Forelimb muscle (tissue), 1 donor: Measurements from ENCODE around the gene CDCP1. TPM values are rescaled to one million over a fixed set of nuclear protein-coding genes. Genes with fewer than 3 reads are reported as not detected.
"Not testable (repeated sequence)": the region's sequence is repeated elsewhere in the genome, so short reads cannot be mapped to it uniquely, and the experiment has no call there.

Experiments used
- DNase-seq: peaks from one replicate; pipeline ENCODE4 v3.0.0-alpha.2; 2013; ENCODE audit warnings: low read depth
- polyA plus RNA-seq: library from polyadenylated mRNA; unstranded; fragments of 120-200 nt; gene quantifications from one replicate; pipeline ENCODE4 v1.2.1, GENCODE V29; 2013; ENCODE audit not compliant: insufficient read length

Gene CDCP1
- polyA plus RNA-seq, 1 donor: 0.34 TPM

DNA sequence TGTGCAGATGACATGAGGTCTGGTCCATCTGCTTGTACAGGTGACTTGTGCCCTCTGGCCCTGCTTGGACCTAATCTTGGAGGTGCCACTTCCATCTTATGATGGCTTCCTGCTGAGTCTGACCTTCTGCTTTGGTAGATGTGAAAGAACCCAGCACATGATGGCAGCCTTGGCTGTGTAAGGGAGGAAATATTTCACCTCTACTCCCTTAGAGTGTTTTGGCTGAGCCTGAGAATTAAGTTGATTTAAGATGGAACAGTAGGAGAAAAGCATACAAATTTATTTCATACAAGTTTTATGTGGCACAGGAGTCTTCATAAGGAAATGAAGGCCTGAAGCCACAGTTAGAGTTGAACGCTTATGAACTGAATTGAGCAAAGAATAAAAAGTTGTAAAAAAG is 27.6 kb upstream of the CDCP1 start:
- no peak for DNase-seq

DNA sequence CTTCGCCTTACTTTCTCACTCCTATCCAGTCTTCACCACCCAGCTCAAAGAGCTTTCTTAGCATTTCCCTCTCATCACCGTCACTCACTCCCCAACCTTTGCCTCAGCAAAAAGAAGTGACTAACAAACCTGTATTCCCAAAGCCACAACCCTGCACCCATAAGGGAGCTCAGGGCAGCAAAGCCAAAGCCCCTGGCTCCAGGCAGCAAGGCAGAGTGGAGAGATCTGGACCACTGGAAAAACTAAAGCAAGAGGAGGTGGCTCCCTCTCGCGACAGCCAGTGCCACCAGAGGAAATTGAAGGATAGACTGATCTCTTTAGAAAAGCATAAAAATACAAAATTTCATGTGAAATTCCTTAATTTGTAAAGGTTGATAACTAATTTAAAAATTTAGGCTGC is 25.1 kb upstream of the CDCP1 start:
- DNase-seq: no peak

DNA sequence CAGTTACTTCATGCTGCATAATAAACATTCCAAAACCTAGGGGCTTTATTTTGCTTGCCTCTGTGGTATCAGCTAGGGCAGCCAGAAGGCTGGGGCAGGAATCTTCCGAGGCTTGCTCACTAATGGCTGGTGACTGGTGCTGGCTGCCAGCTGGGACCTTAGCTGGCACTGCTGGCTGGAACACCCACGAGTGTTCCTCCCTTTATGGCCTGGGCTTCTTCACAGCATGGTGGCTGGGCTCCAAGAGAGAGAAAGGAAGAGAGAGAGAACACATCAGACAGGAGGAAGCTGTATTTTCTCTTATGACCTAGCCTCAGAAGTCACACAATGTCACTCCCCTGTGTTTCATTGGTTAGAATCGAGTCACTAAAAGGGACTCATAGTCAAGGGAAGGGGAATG is 23.9 kb upstream of the CDCP1 start:
- DNase-seq: no peak

DNA sequence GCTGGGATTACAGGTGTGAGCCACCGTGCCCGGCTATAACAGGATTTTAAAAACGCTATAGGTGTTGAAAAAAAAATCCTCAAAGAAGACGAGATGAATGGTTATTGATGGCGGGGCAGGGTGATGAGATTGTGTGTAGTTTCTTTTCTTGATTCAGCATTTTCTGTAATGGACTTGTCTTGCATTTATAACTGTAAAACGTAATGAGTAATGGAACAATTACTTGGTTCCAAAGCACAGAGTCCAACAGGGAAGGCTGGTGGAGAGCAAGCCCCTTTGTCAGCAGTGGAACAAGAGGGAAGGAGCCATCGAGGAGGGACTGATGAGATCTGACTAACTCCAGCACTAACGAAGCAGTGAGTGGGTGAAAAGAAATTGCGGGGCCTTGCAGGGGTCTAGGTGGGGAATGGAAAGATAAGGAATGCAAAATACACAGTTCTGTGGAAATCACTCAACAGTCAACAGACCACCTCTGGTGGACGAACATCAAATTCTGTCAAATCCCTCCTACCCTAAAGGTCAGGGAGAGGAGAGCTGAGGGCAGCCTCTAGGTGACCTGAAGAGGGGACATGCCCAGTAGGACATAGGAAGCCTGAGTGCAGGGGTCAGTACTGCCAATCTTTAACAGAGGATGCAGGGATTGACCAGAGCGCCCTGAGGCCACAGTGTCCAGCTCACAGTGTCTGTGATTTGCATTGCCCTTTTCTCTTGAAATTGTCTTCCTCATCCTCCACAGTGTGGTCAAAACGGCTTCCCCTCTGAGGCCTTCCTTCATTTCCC is 23.1 kb upstream of the CDCP1 start:
- DNase-seq: no peak

DNA sequence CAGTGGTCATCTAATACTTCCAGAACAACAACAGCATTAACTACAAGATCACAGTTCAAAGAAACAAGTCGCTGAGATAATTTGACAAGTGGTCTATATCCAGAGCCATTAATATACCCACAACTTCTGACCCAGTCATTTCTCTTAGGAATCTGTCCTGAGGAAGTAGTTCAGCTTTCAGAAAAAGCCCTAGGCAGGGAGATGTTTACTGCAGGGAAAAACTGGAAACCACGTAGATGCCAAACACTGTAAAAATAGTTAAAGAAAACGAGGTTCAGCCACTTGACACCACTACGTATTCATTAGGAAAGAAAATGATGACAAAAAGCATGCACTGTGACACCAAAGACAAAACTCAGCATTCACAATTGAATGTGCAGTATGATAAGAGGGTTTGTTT is 22.3 kb upstream of the CDCP1 start:
- DNase-seq: no peak

DNA sequence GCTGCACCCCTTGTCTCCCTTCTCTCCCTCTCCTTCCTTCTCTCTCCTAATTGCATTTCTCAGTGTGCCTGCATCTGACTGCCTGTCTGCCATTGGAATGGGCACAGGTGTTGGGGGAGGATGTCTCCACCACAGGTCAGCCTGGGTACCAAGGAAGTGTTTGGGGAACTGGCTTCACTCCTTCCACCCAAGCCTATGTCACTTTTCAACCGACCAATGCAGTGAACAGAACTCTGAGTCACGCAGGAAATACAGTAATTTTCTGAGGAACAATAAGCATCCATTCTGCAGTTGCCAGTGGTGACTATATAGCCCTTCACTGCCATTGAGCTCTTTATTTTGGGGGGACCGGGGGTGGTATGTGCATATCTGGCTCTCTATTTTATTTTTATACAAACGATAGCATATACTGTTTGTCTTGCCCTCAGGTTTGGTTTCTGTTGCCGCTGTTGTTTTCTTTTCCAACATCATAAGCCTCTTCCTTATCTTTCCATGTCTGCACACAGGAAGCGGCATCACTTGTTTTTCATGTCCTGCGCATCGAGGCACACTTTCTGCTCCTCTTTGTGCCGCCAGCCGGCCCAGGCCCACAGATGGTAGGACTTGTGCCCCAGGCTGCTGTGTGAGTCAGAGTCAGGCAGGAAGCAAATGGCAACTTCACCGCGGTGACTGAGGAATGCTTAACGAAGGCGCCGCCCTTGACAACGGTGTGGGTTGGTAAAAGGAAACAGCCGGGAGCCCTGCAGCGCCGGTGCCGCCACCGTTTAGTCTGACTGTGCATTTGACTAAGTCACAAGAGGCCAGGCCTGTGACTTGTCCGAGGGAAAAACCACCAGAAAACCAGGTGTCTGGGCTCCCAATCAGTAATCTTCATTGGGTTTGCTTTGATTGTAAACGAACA is 21.1 kb upstream of the CDCP1 start:
- DNase-seq: peak; percentile 6

DNA sequence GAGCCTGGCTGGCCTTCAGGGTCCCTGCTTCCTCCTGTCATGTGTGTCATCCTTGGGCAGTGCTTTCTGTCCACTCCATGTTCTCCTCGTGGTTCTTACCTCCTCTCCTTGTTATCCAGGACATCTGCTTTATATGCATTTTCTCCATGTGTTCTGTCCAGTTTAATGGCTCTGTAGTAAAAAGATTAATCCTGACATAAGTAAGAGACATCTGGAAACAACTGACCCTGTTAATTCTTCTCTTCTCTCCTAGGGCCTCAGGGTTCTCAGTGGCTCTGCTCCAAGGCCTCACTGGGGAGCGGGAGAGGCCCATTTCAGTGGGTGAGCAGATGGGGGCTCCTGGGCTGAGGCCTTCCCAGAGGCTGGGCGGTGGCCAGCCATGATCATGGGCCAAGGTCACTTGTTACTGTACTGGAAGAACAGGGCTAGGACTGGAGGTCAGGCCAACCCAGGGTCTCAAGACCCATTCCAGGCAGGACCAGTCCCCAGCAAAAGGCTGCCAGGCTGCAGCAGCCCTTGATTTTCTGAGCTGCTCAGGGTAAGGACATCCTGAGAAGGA is 20.2 kb upstream of the CDCP1 start:
- no peak for DNase-seq

DNA sequence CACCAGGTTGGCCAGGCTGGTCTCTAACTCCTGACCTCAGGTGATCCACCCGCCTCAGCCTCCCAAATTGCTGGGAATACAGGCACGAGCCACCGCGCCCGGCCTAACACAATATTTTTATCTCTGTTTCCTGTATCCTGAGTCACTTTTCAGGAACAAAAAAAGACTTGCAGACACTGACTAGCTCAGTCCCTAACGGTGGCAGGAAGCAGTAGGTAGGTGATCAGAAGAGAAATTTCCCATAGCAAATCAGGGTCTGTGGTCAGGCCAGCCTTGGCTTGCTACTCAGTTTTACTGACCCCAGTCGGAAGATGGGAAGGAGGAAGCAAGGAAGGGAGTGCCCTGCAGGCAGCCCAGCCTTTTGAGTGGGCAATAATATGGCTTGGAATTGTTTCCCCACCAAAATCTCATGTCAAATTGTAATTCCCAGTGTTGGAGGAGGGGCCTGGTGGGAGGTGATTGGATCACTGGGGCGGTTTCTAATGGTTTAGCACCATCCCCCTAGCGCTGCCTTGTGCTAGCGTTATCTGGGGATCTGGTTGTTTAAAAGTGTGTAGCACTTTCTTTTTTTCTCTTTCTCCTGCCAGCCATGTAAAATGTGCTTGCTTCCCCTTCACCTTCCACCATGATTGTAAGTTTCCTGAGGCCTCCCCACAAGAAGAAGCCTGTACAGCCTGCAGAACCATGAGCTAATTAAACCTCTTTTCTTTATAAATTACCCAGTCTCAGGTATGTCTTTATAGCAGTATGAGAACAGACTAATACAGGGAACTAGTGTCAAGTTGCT is 19.5 kb upstream of the CDCP1 start:
- DNase-seq: no peak

DNA sequence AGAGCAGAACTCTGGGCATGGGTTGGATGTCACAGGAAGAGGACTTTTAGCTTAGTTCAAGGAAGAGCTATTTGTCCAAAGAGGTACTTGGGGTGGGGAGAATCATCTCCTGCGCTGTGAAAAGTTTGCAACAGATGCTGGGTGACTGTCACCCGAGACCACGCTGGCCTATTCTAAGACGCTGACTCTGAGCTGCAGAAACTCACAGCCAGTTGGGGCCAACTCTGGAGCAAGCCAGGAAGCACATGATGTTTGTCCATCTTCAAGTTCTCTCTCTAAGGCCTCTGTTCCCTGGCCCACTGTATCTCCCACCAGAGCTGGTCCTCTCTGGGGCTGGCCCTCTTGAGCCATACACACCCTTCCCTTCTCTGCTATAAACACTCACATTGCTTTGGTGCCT is 17.9 kb upstream of the CDCP1 start:
- DNase-seq: no peak

DNA sequence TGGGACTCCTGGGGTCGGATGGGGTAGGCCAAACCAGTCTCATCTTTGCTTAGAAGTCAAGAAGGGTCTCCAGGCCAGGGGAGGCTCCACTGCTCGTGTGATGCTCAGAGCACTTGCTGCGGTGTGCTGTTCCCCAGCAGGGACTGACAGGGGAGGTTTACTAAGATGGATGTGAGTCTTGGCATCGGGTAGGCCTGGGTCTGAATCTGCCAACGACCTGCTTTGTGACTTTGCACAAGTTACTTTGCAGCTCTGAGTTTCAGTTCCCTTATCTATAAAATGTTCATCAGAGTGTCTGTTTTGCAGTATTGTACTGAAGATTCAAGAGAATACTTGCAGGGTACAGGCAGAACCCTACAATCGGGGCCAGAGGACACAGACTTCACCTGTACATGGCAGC is 17.3 kb upstream of the CDCP1 start:
- no peak for DNase-seq

DNA sequence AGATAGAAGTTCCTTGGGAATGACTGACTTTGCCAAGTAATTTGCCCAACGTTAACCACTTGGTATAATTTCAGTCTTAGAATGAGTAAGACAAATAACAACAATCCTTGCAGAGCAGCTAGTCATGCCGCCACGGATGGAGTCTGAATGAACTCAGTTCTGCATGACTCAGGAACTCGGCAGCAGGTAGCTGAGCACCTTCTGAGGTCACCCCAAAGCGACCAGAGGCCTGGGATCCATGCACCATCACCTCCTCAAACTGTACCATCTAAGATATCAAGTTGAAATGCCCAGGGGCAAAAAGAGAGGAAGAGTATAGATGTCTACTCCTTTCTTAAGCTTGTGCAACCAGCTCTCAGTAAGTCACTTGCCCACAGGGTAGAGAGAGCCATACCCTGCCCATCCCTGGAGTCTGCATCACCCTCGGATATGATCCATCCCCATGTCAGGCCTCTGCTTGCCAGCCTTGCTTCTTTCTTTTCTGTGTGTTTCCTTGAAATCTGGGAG is 8.5 kb upstream of the CDCP1 start:
- DNase-seq: no peak

DNA sequence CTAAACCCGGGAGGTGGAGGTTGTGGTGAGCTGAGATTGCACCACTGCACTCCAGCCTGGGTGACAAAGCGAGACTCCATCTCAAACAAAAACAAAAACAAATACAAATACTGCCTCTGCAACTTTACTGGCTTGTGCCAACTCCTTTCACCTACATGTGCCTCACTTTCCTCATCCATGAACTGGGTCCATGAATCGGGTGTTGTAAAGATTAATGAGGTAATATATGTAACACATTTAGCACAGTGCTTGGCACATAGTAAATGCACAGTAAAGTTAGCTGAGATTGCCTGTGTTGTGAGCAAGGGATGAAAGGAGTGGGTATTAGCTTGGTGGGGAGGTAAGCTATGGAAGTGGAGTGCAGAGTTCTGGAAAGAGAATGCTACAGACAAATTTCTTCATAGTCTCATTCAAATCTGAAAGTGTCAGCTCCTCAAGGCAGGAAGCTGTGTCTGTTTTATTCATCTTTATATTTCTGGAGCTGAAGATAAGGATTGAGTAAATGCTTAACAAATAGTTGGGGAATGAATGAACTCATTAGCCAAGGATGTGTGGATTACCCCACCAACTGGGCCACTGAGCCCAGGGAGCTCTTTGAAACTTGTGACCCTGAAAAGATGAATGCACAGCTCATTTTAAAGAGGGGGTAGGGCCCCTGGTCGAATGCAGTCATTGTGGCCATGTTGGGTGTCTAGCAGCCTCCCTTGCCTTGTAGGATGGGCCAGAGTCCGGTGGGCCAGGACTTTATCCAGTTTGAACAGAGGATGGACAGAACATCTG is 7.7 kb upstream of the CDCP1 start:
- no peak for DNase-seq

DNA sequence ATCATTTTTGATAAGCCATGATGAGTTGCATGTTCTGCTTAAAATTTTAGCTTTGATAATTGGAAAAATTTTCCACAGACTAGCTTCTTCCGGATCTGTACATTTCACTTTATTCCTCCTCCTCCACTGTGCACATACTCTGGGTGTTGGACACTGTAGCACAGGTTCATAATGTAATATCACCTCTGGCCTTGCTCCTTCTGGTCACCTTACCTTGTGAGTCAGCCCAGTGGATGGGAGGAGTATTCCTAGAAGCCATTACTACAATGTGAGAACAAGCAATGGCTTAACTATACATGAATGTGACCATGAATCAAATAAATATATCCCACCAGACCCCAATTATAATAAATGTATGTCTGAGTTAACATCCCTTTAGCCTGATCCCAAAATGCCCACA is 6.1 kb upstream of the CDCP1 start:
- DNase-seq: no peak

DNA sequence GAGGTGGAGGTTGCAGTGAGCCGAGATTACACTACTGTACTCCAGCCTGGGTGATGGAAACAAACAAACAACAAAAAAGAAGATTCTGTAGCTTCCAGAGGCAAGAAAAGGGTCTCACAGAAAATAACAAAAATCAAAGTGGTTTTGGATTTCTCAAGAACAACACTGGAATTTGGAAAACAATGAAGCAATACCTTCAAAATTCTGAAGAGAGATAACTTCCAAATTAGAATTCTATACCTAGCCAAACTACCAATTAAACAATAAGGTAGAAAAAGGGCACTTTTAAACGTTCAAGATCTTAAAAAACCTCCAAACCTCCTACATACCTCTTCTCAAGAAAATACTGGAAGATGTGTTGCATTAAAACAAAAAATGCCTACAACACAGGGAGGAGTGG is 4.9 kb upstream of the CDCP1 start:
- DNase-seq: no peak

DNA sequence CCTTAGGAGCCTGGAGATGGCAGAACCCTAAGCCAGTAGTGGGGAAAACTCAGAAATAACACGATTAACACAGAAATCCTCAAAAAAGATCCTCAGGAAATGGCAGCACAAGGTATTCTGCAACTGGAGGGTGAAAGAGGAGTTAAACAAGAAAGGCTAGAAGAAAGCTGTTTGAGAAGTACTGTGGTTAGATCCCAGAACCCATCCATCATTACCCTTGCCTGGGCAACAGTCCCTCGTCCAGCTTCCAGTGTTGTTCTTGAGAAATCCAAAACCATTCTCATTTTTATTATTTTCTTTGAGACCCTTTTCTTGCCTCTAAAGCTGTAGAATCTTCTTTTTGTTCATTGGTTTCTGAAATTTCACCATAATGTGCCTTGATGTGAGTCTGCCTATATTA is 2.7 kb upstream of the CDCP1 start:
- DNase-seq: no peak

DNA sequence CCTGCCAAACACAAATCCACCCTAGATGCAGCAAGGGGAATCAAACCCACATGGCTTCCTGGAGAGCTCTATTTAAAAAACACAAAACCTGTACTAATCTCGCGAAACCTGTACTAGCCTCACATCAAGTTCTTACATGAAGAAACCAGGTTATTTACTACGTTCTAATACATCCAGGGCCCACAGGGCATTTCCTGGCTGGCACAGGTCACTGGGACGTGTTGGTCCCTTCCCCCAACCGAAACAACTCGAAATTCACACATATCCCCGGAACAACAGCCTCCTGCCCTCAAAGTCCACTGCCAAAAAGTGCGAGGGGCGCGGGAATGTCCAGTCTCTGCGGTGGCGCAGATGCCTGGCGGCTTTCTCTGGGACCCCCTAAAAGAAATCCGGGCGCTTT is 955 bp downstream of the CDCP1 start:
- no peak for DNase-seq

DNA sequence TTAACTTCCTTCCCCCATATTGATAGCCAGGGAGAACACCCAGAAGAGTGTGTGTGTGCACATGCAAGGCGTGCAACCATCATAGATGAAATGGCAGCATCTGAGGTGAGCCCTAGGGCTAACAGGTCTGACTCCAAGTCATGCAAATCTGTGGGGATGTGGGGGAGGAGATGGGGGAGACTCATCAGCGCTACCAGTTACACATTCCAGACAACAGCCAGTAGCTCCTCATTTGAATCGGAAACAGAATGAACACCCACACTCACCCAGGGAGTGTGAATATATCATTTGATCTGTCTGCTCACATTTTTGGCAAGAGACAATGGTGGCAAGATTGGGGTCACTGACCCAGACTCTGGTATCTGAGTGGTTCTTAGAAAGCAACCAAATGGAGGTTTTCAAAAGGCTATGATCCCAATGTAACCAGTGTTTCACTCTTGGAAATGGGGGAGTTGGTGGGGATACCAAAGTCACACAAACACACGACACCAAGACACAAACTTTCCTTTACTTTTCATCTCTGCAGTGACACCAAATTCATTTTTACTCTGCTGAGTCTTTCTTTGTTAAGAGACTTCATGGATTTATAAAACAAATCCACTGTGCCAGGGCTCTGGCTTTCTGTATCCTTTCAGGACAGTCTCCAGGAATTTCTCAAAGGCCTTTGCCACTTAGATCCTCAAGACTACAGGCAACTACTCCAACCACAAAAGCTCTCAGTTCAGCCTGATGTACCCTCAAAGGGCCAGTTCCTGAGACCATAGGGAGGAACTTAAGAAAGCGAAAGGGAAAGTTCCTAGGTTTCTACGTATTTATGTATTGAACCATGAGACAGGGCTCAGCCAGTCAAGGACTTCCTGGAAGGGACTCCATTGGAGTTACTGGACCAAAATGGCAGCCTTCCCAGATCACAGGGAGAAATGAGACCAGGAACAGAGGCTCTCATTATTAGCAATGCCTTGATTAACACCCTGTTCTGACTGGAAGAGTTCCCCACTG is 2.2 kb downstream of the CDCP1 start:
- DNase-seq: no peak

DNA sequence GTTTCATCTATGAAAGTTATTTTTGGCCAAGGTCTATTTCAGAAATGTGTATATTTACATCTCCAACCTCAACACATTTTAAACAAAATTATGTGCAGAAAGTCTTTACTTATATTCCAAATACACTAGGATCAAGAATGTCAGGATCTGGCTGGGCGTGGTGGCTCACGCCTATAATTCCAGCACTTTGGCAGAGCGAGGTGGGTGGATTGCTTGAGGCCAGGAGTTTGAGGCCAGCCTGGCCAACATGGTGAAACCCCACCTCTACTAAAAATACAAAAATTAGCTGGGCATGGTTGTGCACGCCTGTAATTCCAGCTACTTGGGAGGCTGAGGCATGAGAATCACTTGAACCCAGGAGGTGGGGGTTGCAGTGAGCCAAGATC is 5.4 kb downstream of the CDCP1 start:
- DNase-seq: not testable (repeated sequence)

DNA sequence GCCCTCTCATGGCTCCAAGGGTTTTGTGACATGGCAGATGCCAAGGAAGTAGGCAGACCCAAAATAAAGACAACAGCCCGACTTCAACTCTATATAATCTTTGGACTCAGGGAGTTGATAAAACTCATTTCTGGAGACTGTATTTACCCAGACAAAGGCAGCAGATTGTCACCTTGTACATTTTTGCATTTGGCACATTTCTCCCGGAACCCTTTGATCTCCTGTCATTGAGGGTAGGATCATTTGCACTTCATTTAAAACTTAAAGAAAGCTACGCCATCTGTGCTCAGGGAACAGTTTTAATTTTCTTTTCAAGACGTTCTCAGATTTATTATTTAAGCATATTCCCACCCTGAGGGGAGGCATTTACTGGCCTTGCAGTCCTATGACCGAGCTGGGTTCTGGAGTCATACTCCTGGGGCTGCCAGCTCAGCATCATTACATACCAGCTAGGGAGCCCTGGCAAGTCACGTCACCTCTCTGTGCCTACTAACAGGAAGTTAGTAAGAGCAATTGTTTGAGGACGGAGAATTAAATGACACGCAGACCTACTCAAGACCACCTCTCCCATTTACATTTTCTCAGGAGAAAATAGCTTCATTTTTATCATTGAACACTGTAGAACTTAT is 5.9 kb downstream of the CDCP1 start:
- DNase-seq: no peak
